Astrocyte (in vitro differentiated cells and primary cell): ENCODE results near the gene STK32B. TPM values are rescaled to one million over a fixed set of nuclear protein-coding genes. Genes with fewer than 3 reads are reported as not detected.

ENCODE experiments used
- DNase-seq: peaks from one replicate; pipeline ENCODE4 v3.0.0-alpha.2; 2010; ENCODE audit warnings: low read depth
- FAIRE-seq: peaks from 2 replicates; lab custom pipeline; 2011; peaks lifted over from hg19 to GRCh38; lab: Jason Lieb, UNC
- H2AFZ ChIP-seq: 2 replicates; pipeline ENCODE4 v1.6.0; 2012; ENCODE audit warnings: low read depth, low read length, inconsistent platforms
- H3K27ac ChIP-seq: 2 replicates; pipeline ENCODE4 v1.5.1; 2011; ENCODE audit warnings: low read depth, low read length, inconsistent platforms
- H3K27me3 ChIP-seq: 2 replicates; pipeline ENCODE4 v1.6.0; 2011; ENCODE audit warnings: low read length, inconsistent platforms; ENCODE audit not compliant: insufficient read depth
- H3K36me3 ChIP-seq: 2 replicates; pipeline ENCODE4 v1.5.1; 2011; ENCODE audit warnings: low read length, inconsistent platforms; ENCODE audit not compliant: insufficient read depth
- H3K4me1 ChIP-seq: 2 replicates; pipeline ENCODE4 v1.5.1; 2011; ENCODE audit warnings: low read length, inconsistent platforms; ENCODE audit not compliant: insufficient read depth
- H3K4me2 ChIP-seq: 2 replicates; pipeline ENCODE4 v1.6.0; 2012; ENCODE audit warnings: low read length, inconsistent platforms
- H3K4me3 ChIP-seq: 2 replicates; pipeline ENCODE4 v1.5.1; 2011; ENCODE audit warnings: low read depth, mild to moderate bottlenecking, low read length, inconsistent platforms; ENCODE audit not compliant: insufficient read depth
- H3K79me2 ChIP-seq: 2 replicates; pipeline ENCODE4 v1.6.0; 2012; ENCODE audit warnings: mild to moderate bottlenecking, low read length, inconsistent platforms; ENCODE audit not compliant: insufficient read depth
- H3K9ac ChIP-seq: 2 replicates; pipeline ENCODE4 v1.6.0; 2012; ENCODE audit warnings: mild to moderate bottlenecking, low read length, inconsistent platforms
- H3K9me3 ChIP-seq: 2 replicates; pipeline ENCODE4 v1.5.1; 2012; ENCODE audit warnings: low read depth, mild to moderate bottlenecking, low read length, inconsistent platforms; ENCODE audit not compliant: insufficient read depth
- H4K20me1 ChIP-seq: 2 replicates; pipeline ENCODE4 v1.6.0; 2012; ENCODE audit warnings: low read length, inconsistent platforms; ENCODE audit not compliant: insufficient read depth
- H3K27ac Mint-ChIP-seq: one replicate; pipeline ENCODE4 v1.8.0; 2021; ENCODE audit warnings: mild to moderate bottlenecking, mixed read lengths; ENCODE audit not compliant: unreplicated experiment
- H3K27me3 Mint-ChIP-seq: one replicate; pipeline ENCODE4 v1.8.0; 2021; ENCODE audit warnings: low read depth, mixed read lengths; ENCODE audit not compliant: unreplicated experiment
- H3K36me3 Mint-ChIP-seq: one replicate; pipeline ENCODE4 v1.8.0; 2021; ENCODE audit warnings: low read depth, mixed read lengths; ENCODE audit not compliant: unreplicated experiment
- H3K4me1 Mint-ChIP-seq: one replicate; pipeline ENCODE4 v1.8.0; 2021; ENCODE audit warnings: low read depth, mixed read lengths; ENCODE audit not compliant: unreplicated experiment
- H3K4me3 Mint-ChIP-seq: one replicate; pipeline ENCODE4 v1.8.0; 2021; ENCODE audit warnings: mild to moderate bottlenecking, moderate library complexity, mixed read lengths; ENCODE audit not compliant: unreplicated experiment
- H3K9me3 Mint-ChIP-seq: one replicate; pipeline ENCODE4 v1.8.0; 2021; ENCODE audit warnings: mild to moderate bottlenecking, mixed read lengths; ENCODE audit not compliant: unreplicated experiment
- CTCF ChIP-seq: IDR thresholded peaks from 2 replicates; pipeline ENCODE4 v1.5.1; 2011; ENCODE audit warnings: low read depth, mild to moderate bottlenecking, inconsistent platforms, low read length, moderate library complexity; ENCODE audit not compliant: insufficient read depth
- EZH2 ChIP-seq: IDR thresholded peaks from 2 replicates; pipeline ENCODE4 v1.6.1; 2012; ENCODE audit warnings: mild to moderate bottlenecking, low read length, inconsistent platforms; ENCODE audit not compliant: insufficient read depth
- total RNA-seq: library from RNA; stranded (reverse); gene quantifications from 2 replicates; pipeline ENCODE4 v1.2.1, GENCODE V29; 2021

STK32B gene
- total RNA-seq, 1 donor from 2014 or later, result 2.9 TPM

- no peak for FAIRE-seq
Observed at GRCh38 chr4:5337731-5338130, 286.5 kb downstream of the STK32B start.

GRCh38 chr4:5338531-5338930 is 287.3 kb downstream of the STK32B start:
- FAIRE-seq (peak; percentile 17), DNase-seq (no peak)
- no peaks in the 10 kb centered on the region for H3K4me1 Mint-ChIP-seq
- Histone ChIP-seq H3K4me3 (no peak overlapping the region), H3K36me3 (no peaks in the 10 kb centered on the region), H3K27ac (no peak overlapping the region), H3K9ac (no peak overlapping the region), H4K20me1 (no peaks in the 10 kb centered on the region), H3K4me1 (no peaks in the 10 kb centered on the region), H3K9me3 (no peaks in the 10 kb centered on the region), H3K27me3 (no peaks in the 10 kb centered on the region), H3K79me2 (no peaks in the 10 kb centered on the region), H3K4me2 (no peak overlapping the region), H2AFZ (no peak overlapping the region)
- peaks cover 6% of the 10 kb centered on the region for H3K9me3 Mint-ChIP-seq
- H3K4me3 Mint-ChIP-seq, result no peak overlapping the region
- H3K27ac Mint-ChIP-seq, result no peak overlapping the region
- H3K36me3 Mint-ChIP-seq, result no peaks in the 10 kb centered on the region
- no peaks in the 10 kb centered on the region for H3K27me3 Mint-ChIP-seq
- no peak for TF ChIP-seq EZH2
- no peak for TF ChIP-seq CTCF

More at GRCh38 chr4:5337731-5338130, 286.5 kb downstream of the STK32B start:
- Mint-ChIP-seq H3K4me3 (no peak overlapping the region), H3K9me3 (peaks cover 9% of the 10 kb centered on the region), H3K27me3 (no peaks in the 10 kb centered on the region), H3K36me3 (no peaks in the 10 kb centered on the region), H3K27ac (no peak overlapping the region), H3K4me1 (no peaks in the 10 kb centered on the region)
- Histone ChIP-seq H3K4me2 (no peak overlapping the region), H3K79me2 (no peaks in the 10 kb centered on the region), H4K20me1 (no peaks in the 10 kb centered on the region), H3K36me3 (no peaks in the 10 kb centered on the region), H3K9me3 (no peaks in the 10 kb centered on the region), H3K27me3 (no peaks in the 10 kb centered on the region), H3K4me1 (no peaks in the 10 kb centered on the region), H2AFZ (no peak overlapping the region), H3K27ac (no peak overlapping the region), H3K9ac (no peak overlapping the region), H3K4me3 (no peak overlapping the region)
- DNase-seq, result no peak
- TF ChIP-seq EZH2, result no peak
- no peak for TF ChIP-seq CTCF

- H3K9ac ChIP-seq, result no peak overlapping the region
- no peaks in the 10 kb centered on the region for H3K4me1 ChIP-seq
- no peaks in the 10 kb centered on the region for H3K27me3 Mint-ChIP-seq
- no peak for TF ChIP-seq CTCF
- TF ChIP-seq EZH2, result no peak
- H3K4me3 ChIP-seq, result no peak overlapping the region
- H3K27ac ChIP-seq, result no peak overlapping the region
- DNase-seq (peak; percentile 10), FAIRE-seq (no peak)
- no peaks in the 10 kb centered on the region for H3K36me3 Mint-ChIP-seq
- H3K9me3 ChIP-seq, result no peaks in the 10 kb centered on the region
- H3K27ac Mint-ChIP-seq, result no peak overlapping the region
- no peak overlapping the region for H3K4me3 Mint-ChIP-seq
- H3K79me2 ChIP-seq, result no peaks in the 10 kb centered on the region
- H3K4me1 Mint-ChIP-seq, result no peaks in the 10 kb centered on the region
- no peaks in the 10 kb centered on the region for H3K27me3 ChIP-seq
- no peaks in the 10 kb centered on the region for H3K36me3 ChIP-seq
- H4K20me1 ChIP-seq, result no peaks in the 10 kb centered on the region
- H3K4me2 ChIP-seq, result no peak overlapping the region
- H2AFZ ChIP-seq, result no peak overlapping the region
- H3K9me3 Mint-ChIP-seq, result no peaks in the 10 kb centered on the region
Observed at GRCh38 chr4:5340991-5341451, 289.7 kb downstream of the STK32B start.
